SJCRH30 (cell line): ENCODE data around the gene ZNF594. TPM values are rescaled to one million over a fixed set of nuclear protein-coding genes. Genes with fewer than 3 reads are reported as not detected.

ENCODE experiments used
- DNase-seq, 2 experiments: peaks; one replicate each; pipeline ENCODE4 v3.0.0-alpha.2; 2015 to 2020
- H3K27ac ChIP-seq: fragments of 250-450 bp; sonication (Bioruptor Pico); 2 replicates; pipeline ENCODE4 v1.5.1; 2020; ENCODE audit warnings: mild to moderate bottlenecking, moderate library complexity
- H3K27me3 ChIP-seq: fragments of 250-450 bp; sonication (Bioruptor Pico); 2 replicates; pipeline ENCODE4 v1.5.1; 2020; ENCODE audit warnings: mild to moderate bottlenecking, moderate library complexity
- H3K36me3 ChIP-seq: fragments of 250-450 bp; sonication (Bioruptor Pico); 2 replicates; pipeline ENCODE4 v1.5.1; 2020; ENCODE audit warnings: mild to moderate bottlenecking, moderate library complexity
- H3K4me1 ChIP-seq: fragments of 250-450 bp; sonication (Bioruptor Pico); 2 replicates; pipeline ENCODE4 v1.5.1; 2020; ENCODE audit warnings: mild to moderate bottlenecking, moderate library complexity
- H3K4me3 ChIP-seq: fragments of 250-450 bp; sonication (Bioruptor Pico); 2 replicates; pipeline ENCODE4 v1.5.1; 2020; ENCODE audit warnings: mild to moderate bottlenecking, moderate library complexity
- H3K9me3 ChIP-seq: fragments of 250-450 bp; sonication (Bioruptor Pico); replicated peaks from 2 replicates; pipeline ENCODE4 v1.5.1; 2020; ENCODE audit warnings: mild to moderate bottlenecking, moderate library complexity
- total RNA-seq: library from RNA; depleted of rRNA; stranded (reverse); fragments of >200 nt; shearing (Covaris generic); gene quantifications from 2 replicates; pipeline ENCODE4 v1.2.3, GENCODE V29; 2014

The ZNF594 gene
- total RNA-seq, 1 experiment from 2014 or later: 12.8 TPM

GRCh38 chr17:5211458-5211857 lies 19.8 kb upstream of the ZNF594 start:
- Histone ChIP-seq H3K9me3 (no peaks in the 10 kb centered on the region), H3K36me3 (no peaks in the 10 kb centered on the region), H3K27me3 (no peaks in the 10 kb centered on the region), H3K4me3 (no peak overlapping the region), H3K4me1 (no peaks in the 10 kb centered on the region), H3K27ac (no peak overlapping the region)
- DNase-seq: no peak

DNA sequence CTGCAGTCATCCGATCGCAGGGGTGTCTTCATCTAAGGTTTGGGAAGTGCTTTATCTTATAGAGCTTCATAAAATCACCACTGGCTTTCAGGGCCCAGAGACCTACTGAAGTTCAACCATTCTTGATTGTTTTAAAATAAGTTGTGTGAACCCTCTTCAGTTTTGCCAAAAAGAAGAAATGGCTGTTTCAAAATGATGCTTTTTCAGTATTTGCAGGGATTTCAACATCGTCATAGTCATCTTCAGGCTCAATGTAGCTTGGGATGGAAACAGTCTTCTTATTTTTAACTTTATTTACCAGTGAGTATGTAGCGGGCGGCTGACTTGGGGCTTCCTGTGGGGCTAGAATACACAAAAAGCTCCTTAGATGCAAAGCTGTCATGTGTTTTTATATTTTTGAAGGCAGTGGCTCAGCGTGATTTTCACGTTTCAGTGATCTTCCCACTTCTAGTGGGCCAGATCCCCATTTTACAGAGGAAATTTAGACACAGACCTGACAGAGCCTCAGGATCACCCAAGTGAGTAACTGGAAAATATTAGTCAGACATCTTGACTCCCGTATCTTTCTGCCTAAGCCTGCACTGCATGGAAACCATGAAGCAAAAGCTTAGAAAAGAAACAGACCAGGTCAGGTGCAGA lies 19.1 kb upstream of the ZNF594 start:
- H3K27ac ChIP-seq: no peak overlapping the region

DNA sequence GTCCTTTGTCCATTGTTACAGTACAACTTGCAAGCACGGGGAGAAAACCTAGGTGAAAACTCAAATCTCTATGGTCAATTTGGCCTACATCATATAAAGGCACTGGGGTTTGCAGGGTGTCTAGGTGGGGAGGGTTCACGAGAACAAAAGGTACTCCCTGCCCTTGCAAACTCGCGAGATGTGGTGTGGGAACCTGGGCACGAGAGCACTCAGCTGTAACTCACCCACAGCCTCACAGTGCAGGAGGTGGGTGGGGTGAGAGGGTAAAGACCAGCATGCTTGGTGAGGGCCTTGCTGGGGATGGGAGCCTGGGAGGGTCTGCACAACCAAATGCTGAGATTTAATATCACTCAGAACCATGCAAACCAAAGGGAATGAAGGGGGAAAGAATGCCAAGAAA lies 18.4 kb upstream of the ZNF594 start:
- Histone ChIP-seq H3K4me1 (no peaks in the 10 kb centered on the region), H3K9me3 (no peaks in the 10 kb centered on the region), H3K27me3 (no peaks in the 10 kb centered on the region), H3K4me3 (no peak overlapping the region), H3K36me3 (no peaks in the 10 kb centered on the region), H3K27ac (no peak overlapping the region)
- no peak for DNase-seq

More for the DNA sequence above, 19.1 kb upstream of the ZNF594 start:
- Histone ChIP-seq H3K36me3 (no peaks in the 10 kb centered on the region), H3K27me3 (no peaks in the 10 kb centered on the region), H3K9me3 (no peaks in the 10 kb centered on the region), H3K4me1 (no peaks in the 10 kb centered on the region), H3K4me3 (no peak overlapping the region)
- no peak for DNase-seq

DNA sequence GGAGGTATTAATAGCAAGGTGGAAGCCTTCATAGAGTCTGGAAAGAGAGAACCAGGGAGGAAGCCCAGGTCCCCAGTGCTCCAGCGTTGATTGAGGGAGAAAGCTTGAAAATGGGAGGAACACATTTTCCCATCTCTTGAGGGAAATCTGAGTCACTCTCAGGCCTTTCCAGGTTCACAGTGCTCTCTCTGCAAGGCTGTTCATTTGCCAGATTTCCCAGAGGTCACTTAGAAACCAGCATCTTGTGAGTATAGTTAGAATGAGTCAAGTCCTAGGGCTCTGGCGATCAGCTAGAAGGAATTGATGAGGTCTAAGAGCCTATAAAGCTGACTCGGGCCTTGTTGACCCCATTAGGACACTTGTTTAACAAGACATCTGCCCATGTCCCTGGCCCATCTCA lies 17.7 kb upstream of the ZNF594 start:
- Histone ChIP-seq H3K27ac (no peak overlapping the region), H3K4me1 (no peaks in the 10 kb centered on the region), H3K36me3 (no peaks in the 10 kb centered on the region), H3K27me3 (no peaks in the 10 kb centered on the region), H3K4me3 (no peak overlapping the region), H3K9me3 (no peaks in the 10 kb centered on the region)
- no peak for DNase-seq

DNA sequence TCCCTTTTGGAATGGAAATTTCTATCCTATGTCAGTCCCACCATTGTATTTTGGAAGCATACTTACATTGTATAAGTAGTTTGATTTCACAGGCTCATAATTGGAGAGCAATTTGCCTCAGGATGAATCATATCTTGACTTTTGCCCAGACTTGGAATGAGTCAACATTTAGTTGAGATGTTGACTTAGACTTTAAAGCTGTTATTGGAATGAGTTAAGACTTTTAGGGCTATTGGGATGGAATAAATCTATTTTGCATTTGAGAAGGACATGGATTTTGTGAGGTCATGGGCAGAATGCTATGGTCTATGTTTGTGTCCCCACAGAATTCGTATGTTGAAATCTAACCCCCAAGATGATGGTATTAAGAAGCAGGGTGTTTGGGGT lies 12.2 kb upstream of the ZNF594 start:
- no peaks in the 10 kb centered on the region for H3K27me3 ChIP-seq
- H3K9me3 ChIP-seq: no peaks in the 10 kb centered on the region
- no peak overlapping the region for H3K4me3 ChIP-seq
- no peaks in the 10 kb centered on the region for H3K36me3 ChIP-seq
- H3K27ac ChIP-seq: no peak overlapping the region
- no peak for DNase-seq
- H3K4me1 ChIP-seq: no peaks in the 10 kb centered on the region

GRCh38 chr17:5203178-5203907 lies 11.7 kb upstream of the ZNF594 start:
- no peak for DNase-seq
- Histone ChIP-seq H3K4me1 (no peaks in the 10 kb centered on the region), H3K27me3 (no peaks in the 10 kb centered on the region), H3K27ac (no peak overlapping the region), H3K4me3 (no peak overlapping the region), H3K36me3 (no peaks in the 10 kb centered on the region), H3K9me3 (no peaks in the 10 kb centered on the region)

DNA sequence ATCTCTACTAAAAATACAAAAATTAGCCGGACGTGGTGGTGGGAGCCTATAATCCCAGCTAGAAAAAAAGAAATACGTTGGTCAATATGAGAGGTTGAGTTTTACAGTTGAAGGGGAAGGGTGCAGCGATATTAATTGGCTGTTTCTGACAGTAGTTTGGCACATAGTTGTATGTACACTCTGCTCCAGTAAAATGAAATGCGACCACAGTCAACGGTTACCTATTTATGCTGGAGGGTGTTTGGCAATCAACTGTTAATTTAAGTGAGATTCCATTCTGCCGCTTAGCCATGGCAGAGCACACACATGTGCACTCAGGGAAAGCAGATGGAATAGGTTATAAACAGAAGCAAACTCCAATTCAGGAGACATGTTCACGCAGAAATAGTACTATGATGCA lies 9.3 kb upstream of the ZNF594 start:
- Histone ChIP-seq H3K36me3 (no peaks in the 10 kb centered on the region), H3K9me3 (no peaks in the 10 kb centered on the region), H3K27me3 (no peaks in the 10 kb centered on the region), H3K4me3 (no peak overlapping the region), H3K4me1 (no peaks in the 10 kb centered on the region), H3K27ac (no peak overlapping the region)
- DNase-seq: no peak

DNA sequence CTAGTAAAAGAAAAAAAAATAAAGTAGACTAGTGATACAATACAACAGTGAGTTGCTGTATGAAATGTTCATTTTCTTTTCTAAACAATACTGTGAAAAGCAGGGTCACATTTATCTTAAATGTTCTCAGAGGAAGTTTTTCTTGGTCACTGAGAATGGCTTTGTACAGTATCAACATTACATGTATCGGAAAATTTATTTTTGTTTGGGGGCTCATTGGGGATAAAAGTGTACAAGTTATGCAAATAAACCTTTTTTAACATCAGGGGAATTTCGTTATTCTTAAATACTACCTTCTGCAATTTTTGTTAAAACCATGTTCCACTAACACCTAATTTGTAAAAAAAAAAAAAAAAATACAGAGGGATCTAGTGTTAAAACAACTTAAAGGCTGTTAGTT lies 8.7 kb upstream of the ZNF594 start:
- DNase-seq: no peak
- no peak overlapping the region for H3K27ac ChIP-seq
- H3K4me3 ChIP-seq: no peak overlapping the region
- no peaks in the 10 kb centered on the region for H3K36me3 ChIP-seq
- H3K9me3 ChIP-seq: no peaks in the 10 kb centered on the region
- H3K27me3 ChIP-seq: no peaks in the 10 kb centered on the region
- H3K4me1 ChIP-seq: no peaks in the 10 kb centered on the region

DNA sequence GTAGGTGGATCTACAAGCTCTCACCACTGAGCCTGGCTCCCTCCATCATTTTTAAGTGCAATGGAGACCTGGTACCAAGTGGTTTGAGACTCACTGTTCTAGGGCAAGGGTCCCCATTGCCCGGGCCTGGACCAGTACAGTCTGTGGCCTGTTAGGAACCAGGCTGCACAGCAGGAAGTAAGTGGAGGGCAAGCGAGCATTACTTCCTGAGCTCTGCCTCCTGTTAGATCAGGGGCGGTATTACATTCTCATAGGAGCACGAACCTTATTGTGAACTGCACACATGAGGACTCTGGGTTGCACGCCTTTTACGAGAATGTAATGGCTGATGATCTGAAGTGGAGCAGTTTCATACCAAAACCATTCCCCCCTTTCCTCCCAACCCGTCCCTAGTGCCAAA lies 6.8 kb upstream of the ZNF594 start:
- DNase-seq: no peak
- Histone ChIP-seq H3K4me1 (no peaks in the 10 kb centered on the region), H3K27ac (no peak overlapping the region), H3K9me3 (no peaks in the 10 kb centered on the region), H3K4me3 (no peak overlapping the region), H3K36me3 (no peaks in the 10 kb centered on the region), H3K27me3 (no peaks in the 10 kb centered on the region)

GRCh38 chr17:5194346-5194745 lies 2.7 kb upstream of the ZNF594 start:
- H3K9me3 ChIP-seq: no peaks in the 10 kb centered on the region
- DNase-seq: no peak
- no peak overlapping the region for H3K27ac ChIP-seq
- no peak overlapping the region for H3K4me3 ChIP-seq
- no peaks in the 10 kb centered on the region for H3K4me1 ChIP-seq
- H3K27me3 ChIP-seq: no peaks in the 10 kb centered on the region
- peaks cover 8% of the 10 kb centered on the region for H3K36me3 ChIP-seq

- no peak overlapping the region for H3K4me3 ChIP-seq
- H3K4me1 ChIP-seq: no peaks in the 10 kb centered on the region
- no peak overlapping the region for H3K27ac ChIP-seq
- DNase-seq: no peak
- peaks cover 27% of the 10 kb centered on the region for H3K9me3 ChIP-seq
- peaks cover 15% of the 10 kb centered on the region for H3K36me3 ChIP-seq
- no peaks in the 10 kb centered on the region for H3K27me3 ChIP-seq
Measured at GRCh38 chr17:5184288-5184687, 7.4 kb downstream of the ZNF594 start.

DNA sequence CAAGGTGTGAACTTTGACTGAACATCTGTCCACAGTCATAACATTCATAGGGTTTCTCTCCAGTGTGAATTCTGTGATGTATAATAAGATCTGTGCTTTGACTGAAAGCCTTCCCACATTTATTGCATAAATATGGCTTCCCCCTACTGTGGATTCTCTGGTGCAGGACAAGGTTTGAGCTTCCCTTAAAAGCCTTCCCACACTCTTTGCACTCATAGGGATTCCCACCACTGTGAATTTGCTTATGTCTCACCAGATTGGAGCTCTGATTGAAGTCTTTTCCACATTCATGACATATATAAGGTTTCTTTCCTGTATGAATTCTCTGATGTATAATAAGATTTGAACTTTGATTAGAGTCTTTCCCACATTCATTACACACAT lies 8.3 kb downstream of the ZNF594 start:
- no peak for DNase-seq
- no peaks in the 10 kb centered on the region for H3K4me1 ChIP-seq
- no peak overlapping the region for H3K27ac ChIP-seq
- peaks cover 27% of the 10 kb centered on the region for H3K9me3 ChIP-seq
- peaks cover 15% of the 10 kb centered on the region for H3K36me3 ChIP-seq
- no peak overlapping the region for H3K4me3 ChIP-seq
- no peaks in the 10 kb centered on the region for H3K27me3 ChIP-seq

DNA sequence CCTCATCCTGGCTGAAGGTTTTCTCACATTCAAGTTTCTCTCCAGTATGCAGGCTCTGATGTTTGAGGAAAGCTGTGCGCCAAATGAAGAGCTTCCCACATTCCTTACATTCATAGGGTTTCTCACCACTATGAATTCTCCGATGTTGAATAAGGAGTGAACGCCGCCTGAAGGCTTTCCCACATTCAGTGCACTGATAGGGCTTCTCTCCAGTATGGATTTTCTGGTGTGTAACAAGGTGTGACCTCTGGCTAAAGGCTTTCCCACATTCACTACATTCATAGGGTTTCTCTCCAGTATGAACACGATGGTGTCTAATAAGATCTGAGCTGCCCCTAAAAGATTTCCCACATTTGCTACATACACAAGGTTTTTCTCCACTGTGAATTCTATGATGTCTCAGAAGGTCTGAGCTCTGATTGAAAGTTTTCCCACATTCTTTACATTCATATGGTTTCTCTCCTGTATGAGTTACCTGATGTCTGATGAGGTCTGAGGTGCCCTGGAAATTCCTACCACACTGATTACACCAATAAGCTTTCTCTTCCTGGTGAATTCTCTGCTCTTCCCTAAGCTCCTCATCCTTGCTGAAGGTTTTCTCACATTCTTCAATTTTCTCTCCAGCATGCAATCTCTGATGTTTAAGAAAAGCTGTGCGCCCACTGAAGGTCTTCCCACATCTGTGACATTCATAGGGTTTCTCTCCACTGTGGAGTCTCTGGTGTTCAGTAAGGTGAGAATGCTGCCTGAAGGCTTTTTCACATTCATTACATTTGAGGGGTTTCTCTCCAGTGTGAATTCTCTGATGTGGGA lies 8.9 kb downstream of the ZNF594 start:
- H3K9me3 ChIP-seq: peaks cover 27% of the 10 kb centered on the region
- peaks cover 15% of the 10 kb centered on the region for H3K36me3 ChIP-seq
- DNase-seq: no peak
- no peaks in the 10 kb centered on the region for H3K27me3 ChIP-seq
- no peak overlapping the region for H3K4me3 ChIP-seq
- no peak overlapping the region for H3K27ac ChIP-seq
- no peaks in the 10 kb centered on the region for H3K4me1 ChIP-seq

GRCh38 chr17:5181509-5182305 lies 10.0 kb downstream of the ZNF594 start:
- H3K4me1 ChIP-seq: no peaks in the 10 kb centered on the region
- peaks cover 27% of the 10 kb centered on the region for H3K9me3 ChIP-seq
- H3K36me3 ChIP-seq: peaks cover 15% of the 10 kb centered on the region
- H3K27me3 ChIP-seq: no peaks in the 10 kb centered on the region
- DNase-seq: no peak
- H3K27ac ChIP-seq: no peak overlapping the region
- no peak overlapping the region for H3K4me3 ChIP-seq

GRCh38 chr17:5179003-5179402 lies 12.7 kb downstream of the ZNF594 start:
- no peak overlapping the region for H3K27ac ChIP-seq
- no peaks in the 10 kb centered on the region for H3K4me1 ChIP-seq
- peaks cover 26% of the 10 kb centered on the region for H3K9me3 ChIP-seq
- no peak overlapping the region for H3K4me3 ChIP-seq
- no peak for DNase-seq
- H3K27me3 ChIP-seq: no peaks in the 10 kb centered on the region
- peaks cover 7% of the 10 kb centered on the region for H3K36me3 ChIP-seq
